Measurements from ENCODE around the gene KIAA1210.
"Not testable (repeated sequence)": the region's sequence is repeated elsewhere in the genome, so short reads cannot be mapped to it uniquely, and the experiment has no call there.

KIAA1210 gene

GRCh38 chrX:119030990-119031389 is 96.6 kb downstream of the KIAA1210 start:
- no peak for DNase-seq

DNA sequence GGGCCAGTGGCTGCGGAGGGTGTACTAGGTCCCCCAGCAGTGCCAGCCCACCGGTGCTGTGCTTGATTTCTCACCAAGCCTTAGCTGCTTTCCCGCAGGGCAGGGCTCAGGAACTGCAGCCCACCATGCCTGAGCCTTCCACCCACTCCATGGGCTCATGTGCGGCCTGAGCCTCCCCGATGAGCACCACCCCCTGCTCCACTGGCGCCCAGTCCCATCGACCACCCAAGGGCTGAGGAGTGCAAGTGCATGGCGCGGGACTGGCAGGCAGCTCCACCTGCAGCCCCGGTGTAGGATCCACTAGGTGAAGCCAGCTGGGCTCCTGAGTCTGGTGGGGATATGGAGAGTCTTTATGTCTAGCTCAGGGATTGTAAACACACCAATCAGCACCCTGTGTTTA is 98.0 kb downstream of the KIAA1210 start:
- not testable (repeated sequence) for DNase-seq

DNA sequence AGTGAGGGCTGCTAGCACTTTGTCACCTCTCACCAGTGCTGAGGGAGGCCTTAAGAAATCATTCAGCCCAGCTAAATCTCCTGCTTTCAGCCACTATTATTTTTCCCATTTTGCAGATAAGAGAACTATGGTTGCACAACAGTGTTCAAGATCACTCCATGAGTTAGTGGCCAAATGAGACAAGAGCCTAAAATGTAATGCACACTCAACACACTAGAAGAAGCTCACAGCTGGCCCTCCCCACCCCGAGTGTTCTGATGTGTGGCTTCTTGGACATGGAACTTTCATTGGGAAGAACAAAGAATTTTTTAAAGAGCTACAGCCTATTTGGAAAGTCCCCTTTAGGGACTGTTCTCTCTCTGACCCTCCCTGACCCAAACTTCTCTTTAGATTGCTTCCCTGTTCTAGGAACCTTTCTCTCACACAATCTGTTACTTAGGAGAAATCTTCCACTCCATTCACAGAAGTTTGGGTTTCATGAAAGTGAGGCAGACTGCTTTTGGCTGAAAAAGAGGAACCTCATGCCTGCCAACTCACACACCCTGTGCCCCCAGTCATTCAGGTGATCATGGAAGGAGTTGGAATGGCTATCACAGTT is 98.8 kb downstream of the KIAA1210 start:
- DNase-seq, result no peak

All from SHP77 (cell line).